Activated naive CD8-positive, alpha-beta T cell (primary cell): Measurements from ENCODE around the gene CFAP97.
"Not testable (repeated sequence)": the region's sequence is repeated elsewhere in the genome, so short reads cannot be mapped to it uniquely, and the experiment has no call there.

Source experiments
- H3K27ac Mint-ChIP-seq: one replicate; pipeline ENCODE4 v1.8.0; 2021; ENCODE audit warnings: mixed read lengths
- H3K27me3 Mint-ChIP-seq: one replicate; pipeline ENCODE4 v1.8.0; 2021; ENCODE audit warnings: mixed read lengths
- H3K36me3 Mint-ChIP-seq: one replicate; pipeline ENCODE4 v1.8.0; 2021; ENCODE audit warnings: mixed read lengths
- H3K4me1 Mint-ChIP-seq: one replicate; pipeline ENCODE4 v1.8.0; 2021; ENCODE audit warnings: low read depth, mixed read lengths
- H3K4me3 Mint-ChIP-seq: one replicate; pipeline ENCODE4 v1.8.0; 2021; ENCODE audit warnings: mild to moderate bottlenecking, mixed read lengths
- H3K9me3 Mint-ChIP-seq: one replicate; pipeline ENCODE4 v1.8.0; 2021; ENCODE audit warnings: low read depth, mixed read lengths

The CFAP97 gene

DNA sequence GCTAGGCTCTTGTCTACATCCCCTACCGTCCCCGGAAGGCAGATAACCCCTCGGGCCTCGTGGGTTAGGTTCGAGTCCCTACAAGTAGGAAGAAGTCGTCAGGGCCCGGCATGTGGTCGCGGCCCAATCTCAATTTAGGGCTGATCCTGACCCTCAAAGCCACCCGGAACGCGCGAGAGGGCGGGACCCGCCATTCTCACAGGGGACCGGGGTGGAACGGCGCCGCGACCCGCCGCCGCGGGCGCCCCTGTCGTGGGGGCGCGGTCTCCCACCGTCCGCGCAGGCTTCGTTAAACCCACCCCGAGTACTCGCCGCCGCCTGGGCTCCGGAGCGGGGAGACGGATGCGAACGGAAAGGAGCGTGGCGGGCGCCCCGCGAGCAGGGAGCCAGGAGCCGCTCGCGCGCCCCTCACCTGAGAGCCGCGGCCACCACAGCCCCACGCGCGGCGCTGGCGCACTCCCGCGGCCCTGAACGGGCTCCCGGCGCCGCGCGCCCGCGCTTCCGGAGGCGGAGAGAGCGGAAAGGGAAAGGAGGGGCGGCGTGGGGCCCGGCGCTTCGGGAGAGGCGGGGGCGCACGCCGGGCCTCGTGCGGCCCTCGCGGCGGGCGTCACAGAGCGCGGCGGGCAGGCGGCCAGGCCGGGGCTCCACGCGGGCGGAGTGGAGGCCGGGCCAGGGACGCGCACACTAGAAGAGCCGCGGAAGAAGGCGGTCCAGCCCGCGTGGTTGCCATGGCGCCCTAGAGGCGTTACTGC is at the start of gene CFAP97:
Gene CFAP97, minus strand, starts transcription at position 515 of the 752 bp plus-strand sequence. CDS start 12,804 bp downstream, outside the sequence.
- H3K27ac Mint-ChIP-seq: peak within 1 kb of the TSS; percentile 99
- no peaks in the 10 kb centered on the region for H3K27me3 Mint-ChIP-seq
- H3K36me3 Mint-ChIP-seq: no peaks in the 10 kb centered on the region
- H3K4me3 Mint-ChIP-seq: peak within 1 kb of the TSS; percentile 95
- peaks cover 39% of the 10 kb centered on the region for H3K4me1 Mint-ChIP-seq
- no peaks in the 10 kb centered on the region for H3K9me3 Mint-ChIP-seq

GRCh38 chr4:185249105-185249504 is 45.3 kb upstream of the CFAP97 start:
- peaks cover 11% of the 10 kb centered on the region for H3K36me3 Mint-ChIP-seq
- H3K4me1 Mint-ChIP-seq: peaks cover 39% of the 10 kb centered on the region
- no peak overlapping the region for H3K27ac Mint-ChIP-seq
- H3K27me3 Mint-ChIP-seq: no peaks in the 10 kb centered on the region
- no peaks in the 10 kb centered on the region for H3K9me3 Mint-ChIP-seq
- no peak overlapping the region for H3K4me3 Mint-ChIP-seq

- Mint-ChIP-seq H3K27me3 (no peaks in the 10 kb centered on the region), H3K36me3 (peaks cover 10% of the 10 kb centered on the region), H3K27ac (peak overlapping the region; percentile 37), H3K4me3 (no peak overlapping the region), H3K4me1 (peaks cover 36% of the 10 kb centered on the region), H3K9me3 (no peaks in the 10 kb centered on the region)
These were observed 44.7 kb upstream of the CFAP97 start for GRCh38 chr4:185248393-185249039.

DNA sequence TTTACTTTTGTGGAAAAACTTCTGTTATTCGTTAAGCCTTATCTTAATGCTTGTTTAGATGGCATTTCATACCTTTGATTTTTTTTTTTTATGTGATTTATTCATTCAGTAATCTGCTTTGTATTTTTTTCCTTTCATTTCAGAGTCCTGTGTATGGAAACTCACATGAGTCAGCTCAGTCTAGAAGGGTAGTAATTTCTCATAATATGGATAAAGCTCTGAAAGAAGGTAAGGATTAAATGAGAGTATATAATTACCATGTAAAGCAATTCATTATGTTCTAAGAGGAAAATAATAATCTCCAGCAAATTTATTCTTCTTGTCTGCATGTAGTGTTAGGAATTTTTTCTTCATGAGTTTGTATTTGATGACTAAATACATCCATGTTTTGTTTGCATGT is 43.4 kb upstream of the CFAP97 start:
- H3K9me3 Mint-ChIP-seq: no peaks in the 10 kb centered on the region
- H3K27me3 Mint-ChIP-seq: no peaks in the 10 kb centered on the region
- H3K4me1 Mint-ChIP-seq: peaks cover 37% of the 10 kb centered on the region
- H3K36me3 Mint-ChIP-seq: peaks cover 10% of the 10 kb centered on the region
- peak overlapping the region; percentile 9 for H3K4me3 Mint-ChIP-seq
- H3K27ac Mint-ChIP-seq: peak overlapping the region; percentile 80

- peaks cover 13% of the 10 kb centered on the region for H3K36me3 Mint-ChIP-seq
- H3K9me3 Mint-ChIP-seq: no peaks in the 10 kb centered on the region
- H3K27me3 Mint-ChIP-seq: no peaks in the 10 kb centered on the region
- H3K4me3 Mint-ChIP-seq: no peak overlapping the region
- peaks cover 31% of the 10 kb centered on the region for H3K4me1 Mint-ChIP-seq
- H3K27ac Mint-ChIP-seq: peak overlapping the region; percentile 58
These were observed 42.7 kb upstream of the CFAP97 start for GRCh38 chr4:185246453-185246852.

GRCh38 chr4:185244763-185245162 is 41.0 kb upstream of the CFAP97 start:
- H3K4me3 Mint-ChIP-seq: no peak overlapping the region

DNA sequence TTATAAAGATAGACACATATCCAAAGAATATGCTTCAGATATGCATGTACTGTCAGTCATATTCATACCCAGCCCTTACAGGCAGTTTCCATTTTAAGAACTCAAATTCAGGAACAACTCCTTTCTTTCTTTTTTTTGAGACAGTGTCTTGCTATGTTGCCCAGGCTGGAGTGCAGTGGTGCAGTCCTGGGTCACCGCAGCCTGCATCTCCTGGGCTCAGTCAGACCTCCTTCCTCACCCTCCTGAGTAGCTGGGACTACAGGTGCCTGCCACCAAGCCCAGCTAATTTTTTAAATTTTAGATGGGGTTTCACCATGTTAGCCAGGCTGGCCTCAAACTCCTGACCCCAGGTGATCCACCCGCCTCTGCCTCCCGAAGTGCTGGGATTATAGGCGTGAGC is 40.1 kb upstream of the CFAP97 start:
- Mint-ChIP-seq H3K27me3 (no peaks in the 10 kb centered on the region), H3K4me1 (peaks cover 22% of the 10 kb centered on the region), H3K36me3 (peaks cover 13% of the 10 kb centered on the region), H3K27ac (no peak overlapping the region), H3K4me3 (no peak overlapping the region), H3K9me3 (no peaks in the 10 kb centered on the region)

More at GRCh38 chr4:185244763-185245162, 41.0 kb upstream of the CFAP97 start:
- Mint-ChIP-seq H3K9me3 (no peaks in the 10 kb centered on the region), H3K27me3 (no peaks in the 10 kb centered on the region), H3K4me1 (peaks cover 23% of the 10 kb centered on the region), H3K27ac (no peak overlapping the region), H3K36me3 (peaks cover 13% of the 10 kb centered on the region)

DNA sequence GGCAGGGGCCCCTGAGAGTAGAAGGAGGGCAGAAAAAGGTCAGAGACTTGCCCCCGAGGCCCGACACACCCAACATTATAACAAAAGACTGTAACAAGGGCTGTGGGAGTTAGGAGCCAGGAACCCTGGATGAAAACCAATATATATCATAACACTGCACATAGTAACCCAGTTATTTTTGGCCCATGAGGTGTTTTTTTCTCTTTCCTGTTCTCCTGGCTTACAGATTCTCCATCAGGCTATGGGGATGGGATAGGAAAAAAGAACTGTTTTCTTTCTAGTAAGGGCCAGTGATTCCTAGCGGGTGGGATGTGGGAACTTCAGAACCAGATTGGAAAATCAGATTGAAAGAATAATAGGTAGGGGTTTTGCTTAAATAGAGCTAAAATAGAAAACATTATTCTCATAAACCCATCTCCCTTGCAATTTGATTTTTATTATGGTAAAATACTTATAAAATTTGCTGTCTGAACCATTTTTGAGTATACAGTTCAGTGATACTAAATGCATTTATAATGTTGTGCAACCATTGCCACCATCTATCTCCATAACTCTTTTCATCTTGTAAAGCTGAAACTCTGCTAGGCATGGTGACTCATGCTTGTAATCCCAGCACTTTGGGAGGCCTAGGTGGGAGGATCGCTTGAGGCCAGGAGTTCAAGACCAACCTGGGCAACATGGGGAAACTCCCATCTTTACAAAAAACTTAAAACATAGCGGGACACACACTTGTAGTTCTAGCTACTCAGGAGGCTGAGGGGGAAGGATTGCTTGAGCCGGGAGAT is 39.1 kb upstream of the CFAP97 start:
- no peak overlapping the region for H3K4me3 Mint-ChIP-seq
- peaks cover 26% of the 10 kb centered on the region for H3K4me1 Mint-ChIP-seq
- H3K27ac Mint-ChIP-seq: peak overlapping the region; percentile 23
- no peaks in the 10 kb centered on the region for H3K9me3 Mint-ChIP-seq
- peaks cover 17% of the 10 kb centered on the region for H3K36me3 Mint-ChIP-seq
- H3K27me3 Mint-ChIP-seq: no peaks in the 10 kb centered on the region

DNA sequence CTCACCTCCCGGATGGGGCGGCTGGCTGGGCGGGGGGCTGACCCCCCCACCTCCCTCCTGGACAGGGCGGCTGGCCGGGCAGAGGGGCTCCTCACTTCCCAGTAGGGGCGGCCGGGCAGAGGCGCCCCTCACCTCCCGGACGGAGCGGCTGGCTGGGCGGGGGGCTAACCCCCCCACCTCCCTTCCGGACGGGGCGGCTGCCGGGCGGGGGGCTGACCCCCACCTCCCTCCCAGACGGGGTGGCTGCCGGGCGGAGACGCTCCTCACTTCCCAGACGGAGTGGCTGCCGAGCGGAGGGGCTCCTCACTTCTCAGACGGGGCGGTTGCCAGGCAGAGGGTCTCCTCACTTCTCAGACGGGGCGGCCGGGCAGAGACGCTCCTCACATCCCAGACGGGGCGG is 36.7 kb upstream of the CFAP97 start:
- peaks cover 10% of the 10 kb centered on the region for H3K36me3 Mint-ChIP-seq
- not testable (repeated sequence) for H3K27ac Mint-ChIP-seq, H3K27me3 Mint-ChIP-seq, H3K9me3 Mint-ChIP-seq, H3K4me3 Mint-ChIP-seq
- H3K4me1 Mint-ChIP-seq: peaks cover 12% of the 10 kb centered on the region

- peaks cover 14% of the 10 kb centered on the region for H3K36me3 Mint-ChIP-seq
- no peaks in the 10 kb centered on the region for H3K27me3 Mint-ChIP-seq
- H3K4me3 Mint-ChIP-seq: no peak overlapping the region
- H3K9me3 Mint-ChIP-seq: no peaks in the 10 kb centered on the region
- peaks cover 12% of the 10 kb centered on the region for H3K4me1 Mint-ChIP-seq
- peak overlapping the region; percentile 30 for H3K27ac Mint-ChIP-seq
These were observed 35.0 kb upstream of the CFAP97 start for GRCh38 chr4:185238750-185239149.

- Mint-ChIP-seq H3K27me3 (no peaks in the 10 kb centered on the region), H3K4me1 (peaks cover 10% of the 10 kb centered on the region), H3K9me3 (no peaks in the 10 kb centered on the region), H3K36me3 (peaks cover 14% of the 10 kb centered on the region), H3K27ac (peak overlapping the region; percentile 50), H3K4me3 (no peak overlapping the region)
These were observed 34.4 kb upstream of the CFAP97 start for GRCh38 chr4:185238215-185238681.

GRCh38 chr4:185237175-185237574 is 33.4 kb upstream of the CFAP97 start:
- Mint-ChIP-seq H3K27ac (no peak overlapping the region), H3K9me3 (no peaks in the 10 kb centered on the region)

GRCh38 chr4:185235843-185236503 is 32.2 kb upstream of the CFAP97 start:
- Mint-ChIP-seq H3K36me3 (peaks cover 11% of the 10 kb centered on the region), H3K27me3 (no peaks in the 10 kb centered on the region), H3K4me3 (no peak overlapping the region), H3K9me3 (no peaks in the 10 kb centered on the region), H3K27ac (no peak overlapping the region), H3K4me1 (peaks cover 11% of the 10 kb centered on the region)

More at GRCh38 chr4:185237175-185237574, 33.4 kb upstream of the CFAP97 start:
- no peaks in the 10 kb centered on the region for H3K27me3 Mint-ChIP-seq
- no peak overlapping the region for H3K4me3 Mint-ChIP-seq
- H3K36me3 Mint-ChIP-seq: peaks cover 14% of the 10 kb centered on the region
- peaks cover 10% of the 10 kb centered on the region for H3K4me1 Mint-ChIP-seq

DNA sequence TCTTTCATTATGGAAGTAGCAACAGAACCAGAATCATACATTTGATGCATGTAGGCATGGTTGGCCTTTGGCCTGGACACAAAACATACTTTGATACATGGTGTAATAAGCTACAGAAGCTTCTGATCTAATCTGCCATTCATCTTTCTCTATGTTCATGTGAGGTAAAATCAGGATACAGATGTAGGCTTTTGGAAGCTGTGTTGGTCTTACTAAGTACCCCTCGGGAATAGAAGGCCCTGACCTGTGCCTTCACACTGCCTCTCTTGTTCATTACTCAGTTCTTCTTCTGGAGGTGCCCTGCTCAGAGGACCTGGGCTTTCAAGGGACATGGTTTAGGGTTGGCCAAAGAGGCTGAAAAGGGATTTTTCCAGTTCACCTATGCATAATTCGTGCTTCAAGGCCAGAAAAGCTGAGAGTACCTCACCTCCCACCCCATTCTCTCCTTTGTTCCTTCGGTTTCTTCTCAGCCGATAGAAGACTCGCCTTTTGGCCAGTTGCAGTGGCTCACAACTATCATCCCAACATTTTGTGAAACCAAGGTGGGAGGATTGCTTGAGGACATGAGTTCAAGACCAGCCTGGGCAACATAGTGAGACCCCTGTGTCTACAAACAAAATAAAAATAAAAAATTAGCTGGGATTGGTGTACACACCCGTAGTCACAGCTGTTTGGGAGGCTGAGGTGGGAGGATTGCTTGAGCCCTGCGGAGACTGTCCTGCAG is 31.5 kb upstream of the CFAP97 start:
- Mint-ChIP-seq H3K36me3 (peaks cover 11% of the 10 kb centered on the region), H3K27ac (no peak overlapping the region), H3K9me3 (no peaks in the 10 kb centered on the region), H3K27me3 (no peaks in the 10 kb centered on the region), H3K4me3 (no peak overlapping the region), H3K4me1 (peaks cover 11% of the 10 kb centered on the region)
